ENCODE results near the gene KNDC1.
"Not testable (repeated sequence)": the region's sequence is repeated elsewhere in the genome, so short reads cannot be mapped to it uniquely, and the experiment has no call there.

The KNDC1 gene

GRCh38 chr10:133230044-133230361 lies 70.0 kb downstream of the KNDC1 start, which contains the start of gene UTF1:
Gene UTF1, plus strand, starts transcription at chr10:133230217. Its CDS starts 72 bp downstream, at chr10:133230289.
- peak within 1 kb of the TSS in 1 of 5 donors; percentile 34 for H3K4me3 ChIP-seq (ENCODE audit: low read depth in 1 of 5, low read length in 5 of 5)
- peaks cover 26 to 62% (median 49%) of the 10 kb centered on the region in 5 donors for H3K27me3 ChIP-seq (ENCODE audit: control insufficient read depth in 5 of 5, insufficient read depth in 4 of 5, low read length in 5 of 5)
- H3K27ac ChIP-seq (ENCODE audit: low read depth, low read length) = no peak within 1 kb of the TSS
- no peak within 1 kb of the TSS for H3K9ac ChIP-seq (ENCODE audit: low read length in 5 of 5)
- peaks cover 0 to 3% (median 0%) of the 10 kb centered on the region in 5 donors for H3K4me1 ChIP-seq (ENCODE audit: control insufficient read depth in 5 of 5, insufficient read depth in 5 of 5, low read length in 5 of 5)
- no peaks in the 10 kb centered on the region for H3K36me3 ChIP-seq (ENCODE audit: control insufficient read depth in 5 of 5, insufficient read depth in 5 of 5, low read length in 5 of 5)
- H3K9me3 ChIP-seq (ENCODE audit: control insufficient read depth in 5 of 5, low read length in 5 of 5) = no peaks in the 10 kb centered on the region

- Histone ChIP-seq H3K9ac (ENCODE audit: low read length in 5 of 5) (no peak overlapping the region), H3K9me3 (ENCODE audit: control insufficient read depth in 5 of 5, low read length in 5 of 5) (no peaks in the 10 kb centered on the region), H3K4me3 (ENCODE audit: low read depth in 1 of 5, low read length in 5 of 5) (peak overlapping the region in 1 of 5 donors; percentile 34), H3K4me1 (ENCODE audit: control insufficient read depth in 5 of 5, insufficient read depth in 5 of 5, low read length in 5 of 5) (peaks cover 0 to 3% (median 0%) of the 10 kb centered on the region in 5 donors), H3K27ac (ENCODE audit: low read depth, low read length) (no peak overlapping the region), H3K27me3 (ENCODE audit: control insufficient read depth in 5 of 5, insufficient read depth in 4 of 5, low read length in 5 of 5) (peaks cover 26 to 56% (median 43%) of the 10 kb centered on the region in 5 donors), H3K36me3 (ENCODE audit: control insufficient read depth in 5 of 5, insufficient read depth in 5 of 5, low read length in 5 of 5) (no peaks in the 10 kb centered on the region)
Observed at GRCh38 chr10:133230387-133231195, 70.6 kb downstream of the KNDC1 start.

- Histone ChIP-seq H3K4me1 (ENCODE audit: control insufficient read depth in 5 of 5, insufficient read depth in 5 of 5, low read length in 5 of 5) (peaks cover 0 to 5% (median 0%) of the 10 kb centered on the region in 5 donors), H3K9ac (ENCODE audit: low read length in 5 of 5) (no peak overlapping the region), H3K27ac (ENCODE audit: low read depth, low read length) (no peak overlapping the region), H3K36me3 (ENCODE audit: control insufficient read depth in 5 of 5, insufficient read depth in 5 of 5, low read length in 5 of 5) (no peaks in the 10 kb centered on the region), H3K9me3 (ENCODE audit: control insufficient read depth in 5 of 5, low read length in 5 of 5) (no peaks in the 10 kb centered on the region), H3K27me3 (ENCODE audit: control insufficient read depth in 5 of 5, insufficient read depth in 4 of 5, low read length in 5 of 5) (peaks cover 30 to 53% (median 38%) of the 10 kb centered on the region in 5 donors), H3K4me3 (ENCODE audit: low read depth in 1 of 5, low read length in 5 of 5) (no peak overlapping the region)
Observed at GRCh38 chr10:133231244-133231945, 71.4 kb downstream of the KNDC1 start.

GRCh38 chr10:133231946-133232574 lies 72.0 kb downstream of the KNDC1 start:
- Histone ChIP-seq H3K4me3 (ENCODE audit: low read depth in 1 of 5, low read length in 5 of 5) (no peak overlapping the region), H3K36me3 (ENCODE audit: control insufficient read depth in 5 of 5, insufficient read depth in 5 of 5, low read length in 5 of 5) (no peaks in the 10 kb centered on the region), H3K9me3 (ENCODE audit: control insufficient read depth in 5 of 5, low read length in 5 of 5) (no peaks in the 10 kb centered on the region), H3K27me3 (ENCODE audit: control insufficient read depth in 5 of 5, insufficient read depth in 4 of 5, low read length in 5 of 5) (peaks cover 30 to 51% (median 37%) of the 10 kb centered on the region in 5 donors), H3K27ac (ENCODE audit: low read depth, low read length) (no peak overlapping the region), H3K4me1 (ENCODE audit: control insufficient read depth in 5 of 5, insufficient read depth in 5 of 5, low read length in 5 of 5) (peaks cover 0 to 12% (median 5%) of the 10 kb centered on the region in 5 donors), H3K9ac (ENCODE audit: low read length in 5 of 5) (no peak overlapping the region)

GRCh38 chr10:133234796-133235195 lies 74.8 kb downstream of the KNDC1 start:
- not testable (repeated sequence) for H3K36me3 ChIP-seq (ENCODE audit: control insufficient read depth in 5 of 5, insufficient read depth in 5 of 5, low read length in 5 of 5); H3K9me3 ChIP-seq (ENCODE audit: control insufficient read depth in 5 of 5, low read length in 5 of 5); H3K9ac ChIP-seq (ENCODE audit: low read length in 5 of 5); H3K27ac ChIP-seq (ENCODE audit: low read depth, low read length)
- peak overlapping the region in 1 of 5 donors; percentile 40 for H3K4me3 ChIP-seq (ENCODE audit: low read depth in 1 of 5, low read length in 5 of 5)
- peaks cover 26 to 58% (median 48%) of the 10 kb centered on the region in 5 donors for H3K27me3 ChIP-seq (ENCODE audit: control insufficient read depth in 5 of 5, insufficient read depth in 4 of 5, low read length in 5 of 5)
- H3K4me1 ChIP-seq (ENCODE audit: control insufficient read depth in 5 of 5, insufficient read depth in 5 of 5, low read length in 5 of 5) = peaks cover 0 to 24% (median 11%) of the 10 kb centered on the region in 5 donors

- no peaks in the 10 kb centered on the region for H3K36me3 ChIP-seq (ENCODE audit: control insufficient read depth in 5 of 5, insufficient read depth in 5 of 5, low read length in 5 of 5)
- peak overlapping the region in 1 of 5 donors; percentile 40 for H3K4me3 ChIP-seq (ENCODE audit: low read depth in 1 of 5, low read length in 5 of 5)
- no peak overlapping the region for H3K27ac ChIP-seq (ENCODE audit: low read depth, low read length)
- no peak overlapping the region for H3K9ac ChIP-seq (ENCODE audit: low read length in 5 of 5)
- no peaks in the 10 kb centered on the region for H3K9me3 ChIP-seq (ENCODE audit: control insufficient read depth in 5 of 5, low read length in 5 of 5)
- H3K27me3 ChIP-seq (ENCODE audit: control insufficient read depth in 5 of 5, insufficient read depth in 4 of 5, low read length in 5 of 5) = peaks cover 26 to 62% (median 48%) of the 10 kb centered on the region in 5 donors
- H3K4me1 ChIP-seq (ENCODE audit: control insufficient read depth in 5 of 5, insufficient read depth in 5 of 5, low read length in 5 of 5) = peaks cover 0 to 23% (median 11%) of the 10 kb centered on the region in 5 donors
Observed at GRCh38 chr10:133235265-133235855, 75.3 kb downstream of the KNDC1 start.

GRCh38 chr10:133235932-133236331 lies 75.9 kb downstream of the KNDC1 start:
- H3K27ac ChIP-seq (ENCODE audit: low read depth, low read length) = no peak overlapping the region
- peak overlapping the region in 1 of 5 donors; percentile 30 for H3K9ac ChIP-seq (ENCODE audit: low read length in 5 of 5)
- no peaks in the 10 kb centered on the region for H3K9me3 ChIP-seq (ENCODE audit: control insufficient read depth in 5 of 5, low read length in 5 of 5)
- peak overlapping the region in 2 of 5 donors; percentile 39 to 55 for H3K4me3 ChIP-seq (ENCODE audit: low read depth in 1 of 5, low read length in 5 of 5)
- no peaks in the 10 kb centered on the region for H3K36me3 ChIP-seq (ENCODE audit: control insufficient read depth in 5 of 5, insufficient read depth in 5 of 5, low read length in 5 of 5)
- H3K4me1 ChIP-seq (ENCODE audit: control insufficient read depth in 5 of 5, insufficient read depth in 5 of 5, low read length in 5 of 5) = peaks cover 0 to 24% (median 11%) of the 10 kb centered on the region in 5 donors
- peaks cover 26 to 62% (median 50%) of the 10 kb centered on the region in 5 donors for H3K27me3 ChIP-seq (ENCODE audit: control insufficient read depth in 5 of 5, insufficient read depth in 4 of 5, low read length in 5 of 5)

GRCh38 chr10:133236401-133237240 lies 76.6 kb downstream of the KNDC1 start:
- Histone ChIP-seq H3K9ac (ENCODE audit: low read length in 5 of 5) (no peak overlapping the region), H3K9me3 (ENCODE audit: control insufficient read depth in 5 of 5, low read length in 5 of 5) (no peaks in the 10 kb centered on the region), H3K27me3 (ENCODE audit: control insufficient read depth in 5 of 5, insufficient read depth in 4 of 5, low read length in 5 of 5) (peaks cover 24 to 63% (median 51%) of the 10 kb centered on the region in 5 donors), H3K4me1 (ENCODE audit: control insufficient read depth in 5 of 5, insufficient read depth in 5 of 5, low read length in 5 of 5) (peaks cover 0 to 31% (median 13%) of the 10 kb centered on the region in 5 donors), H3K27ac (ENCODE audit: low read depth, low read length) (no peak overlapping the region), H3K36me3 (ENCODE audit: control insufficient read depth in 5 of 5, insufficient read depth in 5 of 5, low read length in 5 of 5) (no peaks in the 10 kb centered on the region), H3K4me3 (ENCODE audit: low read depth in 1 of 5, low read length in 5 of 5) (peak overlapping the region in 2 of 5 donors; percentile 43 to 55)

GRCh38 chr10:133237241-133237587 lies 77.2 kb downstream of the KNDC1 start:
- H3K27ac ChIP-seq (ENCODE audit: low read depth, low read length) = no peak overlapping the region
- no peak overlapping the region for H3K9ac ChIP-seq (ENCODE audit: low read length in 5 of 5)
- peaks cover 23 to 59% (median 51%) of the 10 kb centered on the region in 5 donors for H3K27me3 ChIP-seq (ENCODE audit: control insufficient read depth in 5 of 5, insufficient read depth in 4 of 5, low read length in 5 of 5)
- H3K4me3 ChIP-seq (ENCODE audit: low read depth in 1 of 5, low read length in 5 of 5) = peak overlapping the region in 2 of 5 donors; percentile 43 to 55
- H3K4me1 ChIP-seq (ENCODE audit: control insufficient read depth in 5 of 5, insufficient read depth in 5 of 5, low read length in 5 of 5) = peaks cover 0 to 35% (median 17%) of the 10 kb centered on the region in 5 donors
- no peaks in the 10 kb centered on the region for H3K9me3 ChIP-seq (ENCODE audit: control insufficient read depth in 5 of 5, low read length in 5 of 5)
- no peaks in the 10 kb centered on the region for H3K36me3 ChIP-seq (ENCODE audit: control insufficient read depth in 5 of 5, insufficient read depth in 5 of 5, low read length in 5 of 5)
